ENCODE data around the gene SVOPL. TPM values are rescaled to one million over a fixed set of nuclear protein-coding genes. Genes with fewer than 3 reads are reported as not detected.

Gene SVOPL
- total RNA-seq, 1 donor from 2014 or later: 0.81 TPM

DNA sequence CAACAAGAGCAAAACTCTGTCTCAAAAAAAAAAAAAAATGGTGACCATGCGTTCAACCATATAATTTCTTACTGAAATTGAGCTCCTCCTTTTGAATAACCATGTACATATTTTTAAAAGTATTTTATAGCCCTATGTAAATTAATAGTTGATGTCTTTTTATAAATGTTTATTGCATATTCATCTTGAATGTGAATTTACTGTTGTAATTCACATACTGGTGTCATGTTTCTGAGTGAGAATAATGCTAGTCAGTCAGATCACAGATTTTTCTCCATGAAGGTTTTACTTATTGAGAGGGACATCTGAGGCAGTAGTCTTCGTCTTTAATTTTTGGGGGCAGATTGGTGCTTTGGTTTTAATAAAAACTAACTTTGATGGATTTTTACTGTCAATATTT is 112.2 kb downstream of the SVOPL start:
- TF ChIP-seq, protein P1, sequence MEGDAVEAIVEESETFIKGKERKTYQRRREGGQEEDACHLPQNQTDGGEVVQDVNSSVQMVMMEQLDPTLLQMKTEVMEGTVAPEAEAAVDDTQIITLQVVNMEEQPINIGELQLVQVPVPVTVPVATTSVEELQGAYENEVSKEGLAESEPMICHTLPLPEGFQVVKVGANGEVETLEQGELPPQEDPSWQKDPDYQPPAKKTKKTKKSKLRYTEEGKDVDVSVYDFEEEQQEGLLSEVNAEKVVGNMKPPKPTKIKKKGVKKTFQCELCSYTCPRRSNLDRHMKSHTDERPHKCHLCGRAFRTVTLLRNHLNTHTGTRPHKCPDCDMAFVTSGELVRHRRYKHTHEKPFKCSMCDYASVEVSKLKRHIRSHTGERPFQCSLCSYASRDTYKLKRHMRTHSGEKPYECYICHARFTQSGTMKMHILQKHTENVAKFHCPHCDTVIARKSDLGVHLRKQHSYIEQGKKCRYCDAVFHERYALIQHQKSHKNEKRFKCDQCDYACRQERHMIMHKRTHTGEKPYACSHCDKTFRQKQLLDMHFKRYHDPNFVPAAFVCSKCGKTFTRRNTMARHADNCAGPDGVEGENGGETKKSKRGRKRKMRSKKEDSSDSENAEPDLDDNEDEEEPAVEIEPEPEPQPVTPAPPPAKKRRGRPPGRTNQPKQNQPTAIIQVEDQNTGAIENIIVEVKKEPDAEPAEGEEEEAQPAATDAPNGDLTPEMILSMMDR (IDR thresholded peaks at IDR 0.05): no peak
- ATAC-seq (no peak), DNase-seq (no peak)
- H3K27me3 ChIP-seq: no peaks in the 10 kb centered on the region
- peaks cover 26% of the 10 kb centered on the region for H3K36me3 ChIP-seq
- no peaks in the 10 kb centered on the region for H3K9me3 ChIP-seq
- H3K4me3 ChIP-seq: no peak overlapping the region
- H3K4me1 ChIP-seq: no peaks in the 10 kb centered on the region
- intact Hi-C loops (cut with DNase I): no loop called here
- no peak overlapping the region for H3K27ac ChIP-seq

DNA sequence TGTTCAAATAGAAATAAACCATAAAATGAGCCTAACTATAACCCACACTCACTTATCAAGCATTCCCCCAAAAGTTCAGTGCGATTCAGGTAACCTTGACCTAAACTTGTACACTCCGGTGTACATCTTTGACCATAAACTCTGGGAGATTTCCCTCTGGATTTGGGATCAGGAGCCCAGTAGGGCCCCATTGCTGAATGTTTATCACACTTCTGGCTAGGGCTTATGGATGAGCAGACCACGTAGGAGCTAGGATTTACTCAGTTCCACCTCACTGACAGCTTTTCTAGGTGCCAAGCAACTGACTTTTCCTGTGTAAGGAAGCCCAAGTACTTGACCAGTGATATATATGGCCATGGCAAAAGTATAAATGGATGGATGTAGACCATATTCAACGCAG is 113.7 kb downstream of the SVOPL start:
- Histone ChIP-seq H3K4me1 (no peaks in the 10 kb centered on the region), H3K27me3 (no peaks in the 10 kb centered on the region), H3K9me3 (no peaks in the 10 kb centered on the region), H3K27ac (no peak overlapping the region), H3K36me3 (peaks cover 40% of the 10 kb centered on the region), H3K4me3 (no peak overlapping the region)
- TF ChIP-seq, protein P1 (IDR thresholded peaks at IDR 0.05): no peak
- DNase-seq (no peak), ATAC-seq (no peak)
- intact Hi-C loops (cut with DNase I): no loop called here

DNA sequence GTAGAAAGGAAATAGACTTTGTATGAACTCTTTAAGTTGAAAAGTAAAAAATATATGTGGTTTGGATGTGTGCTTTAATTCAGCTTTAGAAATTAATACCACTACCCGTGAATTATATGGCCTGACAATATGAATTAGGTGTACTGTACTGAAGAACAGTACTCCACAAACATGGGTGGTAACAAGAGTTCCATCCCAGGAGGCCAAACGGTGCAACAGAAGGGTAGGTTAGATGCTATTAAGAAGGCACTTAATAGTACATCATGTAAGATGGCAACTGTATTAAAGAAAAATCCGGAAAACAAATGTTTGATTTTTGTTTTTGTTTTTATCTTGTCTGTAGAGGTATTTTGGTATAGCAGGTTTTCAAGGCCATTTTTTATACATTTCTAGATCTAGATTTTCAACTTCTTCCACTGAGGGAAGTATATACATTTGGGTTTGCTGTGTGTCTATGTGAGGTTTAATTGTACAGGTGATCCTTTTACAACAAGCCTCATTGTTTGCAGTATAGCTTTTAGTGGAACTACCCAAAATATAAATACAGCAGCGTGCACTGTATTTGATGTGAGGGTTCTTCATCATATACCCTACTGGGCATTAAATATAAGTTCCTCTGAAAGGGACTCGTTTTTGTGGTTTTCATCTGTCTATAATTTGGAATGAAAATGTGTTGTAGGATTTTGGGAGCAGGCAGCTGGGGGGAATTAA is 115.7 kb downstream of the SVOPL start:
- ATAC-seq (no peak), DNase-seq (no peak)
- TF ChIP-seq, protein P1 (IDR thresholded peaks at IDR 0.05): no peak
- Histone ChIP-seq H3K27me3 (no peaks in the 10 kb centered on the region), H3K36me3 (peaks cover 57% of the 10 kb centered on the region), H3K27ac (no peak overlapping the region), H3K9me3 (no peaks in the 10 kb centered on the region), H3K4me1 (no peaks in the 10 kb centered on the region), H3K4me3 (no peak overlapping the region)
- intact Hi-C loops (cut with DNase I): no loop called here

DNA sequence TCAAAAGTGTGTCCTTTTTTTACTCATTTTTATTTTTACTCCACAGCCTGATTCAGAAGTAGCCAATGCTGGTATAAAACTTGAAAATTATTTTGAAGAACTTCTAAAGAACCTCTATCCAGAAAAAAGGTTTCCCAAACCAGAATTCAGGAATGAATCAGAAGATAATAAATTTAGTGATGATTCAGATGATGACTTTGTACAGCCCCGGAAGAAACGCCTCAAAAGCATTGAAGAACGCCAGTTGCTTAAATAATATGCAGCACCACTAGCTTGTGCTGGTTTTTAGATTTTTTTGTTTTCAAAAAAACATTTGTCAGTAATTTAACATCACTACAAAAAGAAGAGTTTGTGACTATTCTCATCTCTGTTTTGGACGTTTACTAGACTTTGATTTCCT is 116.5 kb downstream of the SVOPL start:
- TF ChIP-seq, protein P1 (IDR thresholded peaks at IDR 0.05): no peak
- intact Hi-C loops (cut with DNase I): no loop called here

DNA sequence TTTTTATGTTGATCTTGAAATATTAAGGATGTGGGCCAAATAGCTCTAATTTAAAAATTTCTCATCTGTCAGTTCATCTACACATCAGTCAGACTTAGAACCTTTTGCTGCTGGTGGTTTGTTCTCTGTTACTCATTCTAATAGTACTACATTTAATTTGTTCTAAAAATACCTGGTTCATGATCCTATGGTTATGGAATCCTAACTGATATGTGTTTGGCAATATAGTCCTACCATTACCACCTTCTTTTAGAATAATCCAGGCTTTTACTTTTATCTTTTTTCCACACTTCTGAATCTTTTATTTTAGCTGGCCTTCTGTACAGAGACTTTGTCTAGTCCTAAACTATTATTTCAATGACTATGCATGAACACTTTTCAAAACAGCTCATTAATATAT is 116.9 kb downstream of the SVOPL start:
- Histone ChIP-seq H3K4me1 (no peaks in the 10 kb centered on the region), H3K27ac (no peak overlapping the region), H3K27me3 (no peaks in the 10 kb centered on the region), H3K36me3 (peaks cover 69% of the 10 kb centered on the region), H3K9me3 (no peaks in the 10 kb centered on the region), H3K4me3 (no peak overlapping the region)
- ATAC-seq (no peak), DNase-seq (no peak)
- TF ChIP-seq, protein P1 (IDR thresholded peaks at IDR 0.05): no peak
- intact Hi-C loops (cut with DNase I): no loop called here

More for the DNA sequence above, 116.5 kb downstream of the SVOPL start:
- ATAC-seq (no peak), DNase-seq (no peak)
- Histone ChIP-seq H3K36me3 (peaks cover 65% of the 10 kb centered on the region), H3K27me3 (no peaks in the 10 kb centered on the region), H3K27ac (no peak overlapping the region), H3K9me3 (no peaks in the 10 kb centered on the region), H3K4me1 (no peaks in the 10 kb centered on the region), H3K4me3 (no peak overlapping the region)

DNA sequence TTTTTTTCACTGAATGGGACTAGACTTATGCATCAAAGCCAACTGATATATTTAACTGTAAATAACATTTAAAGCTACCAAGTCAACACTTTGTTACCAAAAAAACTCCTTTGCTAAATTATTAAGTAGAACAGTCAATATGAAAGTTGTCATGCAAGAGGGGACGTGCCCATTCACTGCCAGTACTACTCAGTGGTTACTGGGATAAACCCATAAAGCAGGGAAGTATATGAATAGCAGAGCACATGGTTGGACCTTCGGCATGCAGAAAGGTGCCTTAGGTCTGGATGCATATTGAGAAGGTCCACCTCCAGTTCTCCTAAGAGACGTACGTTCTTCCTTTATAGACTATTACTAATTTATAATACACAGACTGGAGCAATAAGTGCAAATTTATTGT is 120.1 kb downstream of the SVOPL start:
- intact Hi-C loops (cut with DNase I): no loop called here
- DNase-seq (no peak), ATAC-seq (no peak)
- H3K4me1 ChIP-seq: no peaks in the 10 kb centered on the region
- H3K4me3 ChIP-seq: no peak overlapping the region
- TF ChIP-seq, protein P1 (IDR thresholded peaks at IDR 0.05): no peak
- H3K9me3 ChIP-seq: no peaks in the 10 kb centered on the region
- peaks cover 85% of the 10 kb centered on the region for H3K36me3 ChIP-seq
- H3K27me3 ChIP-seq: no peaks in the 10 kb centered on the region
- no peak overlapping the region for H3K27ac ChIP-seq

Data from upper lobe of right lung (tissue), 1 donor.